GM21515 (cell line): ENCODE data around the gene PRRC2A.

Source experiments
- ATAC-seq: cut with Tn5 transposase; IDR thresholded peaks from one replicate; pipeline ENCODE4 v1.9.1; 2021; ENCODE audit not compliant: unreplicated experiment

PRRC2A gene

GRCh38 chr6:31620586-31621319 is at the start of gene PRRC2A:
Gene PRRC2A (plus strand): TSS chr6:31620715. CDS start chr6:31622790, 2,075 bp downstream.
- peak; percentile 59 for ATAC-seq

- peak; percentile 35 for ATAC-seq
Observed at GRCh38 chr6:31572041-31572911, 48.2 kb upstream of the PRRC2A start, which contains the start of gene LTA. Gene LTA (plus strand): TSS chr6:31572289. CDS start chr6:31572743, 454 bp downstream.

GRCh38 chr6:31573239-31574105 is 47.0 kb upstream of the PRRC2A start:
- no peak for ATAC-seq

- ATAC-seq, result no peak
Observed at GRCh38 chr6:31574106-31575061, 46.1 kb upstream of the PRRC2A start.

- no peak for ATAC-seq
Observed at GRCh38 chr6:31575335-31575901, 45.1 kb upstream of the PRRC2A start, which contains the start of gene TNF. Gene TNF (plus strand): TSS chr6:31575565. CDS start chr6:31575742, 177 bp downstream.

GRCh38 chr6:31575952-31576685 is 44.4 kb upstream of the PRRC2A start:
- no peak for ATAC-seq

- no peak for ATAC-seq
Observed at GRCh38 chr6:31576897-31577578, 43.5 kb upstream of the PRRC2A start.

GRCh38 chr6:31577579-31577966 is 42.9 kb upstream of the PRRC2A start:
- ATAC-seq, result no peak

- no peak for ATAC-seq
Observed at GRCh38 chr6:31578184-31579118, 42.1 kb upstream of the PRRC2A start.

GRCh38 chr6:31579119-31579505 is 41.4 kb upstream of the PRRC2A start:
- no peak for ATAC-seq

GRCh38 chr6:31579546-31580437 is 40.7 kb upstream of the PRRC2A start:
- ATAC-seq, result no peak

GRCh38 chr6:31580438-31580740 is 40.1 kb upstream of the PRRC2A start:
- no peak for ATAC-seq

- ATAC-seq, result peak; percentile 51
Observed at GRCh38 chr6:31580807-31581433, 39.6 kb upstream of the PRRC2A start.

- no peak for ATAC-seq
Observed at GRCh38 chr6:31581434-31582229, 38.9 kb upstream of the PRRC2A start.

GRCh38 chr6:31582230-31582643 is 38.3 kb upstream of the PRRC2A start, which contains the start of gene LTB:
Gene LTB (minus strand): TSS chr6:31582424. CDS start chr6:31582417, 7 bp downstream.
- no peak for ATAC-seq
